K562 (cell line): Measurements from ENCODE around the gene HIVEP3.

ENCODE experiments used
- CBX5 ChIP-seq: IDR thresholded peaks from 2 replicates; pipeline ENCODE4 v1.6.1; 2014; ENCODE audit warnings: low read depth, borderline replicate concordance
- POLR3A ChIP-seq: IDR thresholded peaks from 2 replicates; pipeline ENCODE4 v1.6.1; 2011; ENCODE audit warnings: borderline replicate concordance, mild to moderate bottlenecking, moderate library complexity; ENCODE audit not compliant: insufficient read length, insufficient read depth; ENCODE audit errors: extremely low read depth
- SIN3A ChIP-seq, 2 experiments: fragments of 150-350 bp in 1 of 2; IDR thresholded peaks; 2 replicates each; pipeline ENCODE4 v1.6.1; 2011 to 2016; ENCODE audit warnings: borderline replicate concordance in 2 of 2, low read depth in 2 of 2, low read length in 2 of 2, mild to moderate bottlenecking in 2 of 2, moderate library complexity in 2 of 2; ENCODE audit not compliant: control insufficient read depth in 1 of 2
- SP2 ChIP-seq: IDR thresholded peaks from 2 replicates; pipeline ENCODE4 v1.6.1; 2011; ENCODE audit warnings: mild to moderate bottlenecking, low read depth, low read length, moderate library complexity; ENCODE audit not compliant: poor library complexity, severe bottlenecking; ENCODE audit errors: extremely low read depth
- ZNF316 ChIP-seq: fragments of 450-650 bp; IDR thresholded peaks from 2 replicates; pipeline ENCODE4 v1.6.1; 2016
- TF ChIP-seq, protein P1 (sequence below): fragments of 450-650 bp; IDR thresholded peaks from 2 replicates; pipeline ENCODE4 v1.6.1; 2016

DNA sequence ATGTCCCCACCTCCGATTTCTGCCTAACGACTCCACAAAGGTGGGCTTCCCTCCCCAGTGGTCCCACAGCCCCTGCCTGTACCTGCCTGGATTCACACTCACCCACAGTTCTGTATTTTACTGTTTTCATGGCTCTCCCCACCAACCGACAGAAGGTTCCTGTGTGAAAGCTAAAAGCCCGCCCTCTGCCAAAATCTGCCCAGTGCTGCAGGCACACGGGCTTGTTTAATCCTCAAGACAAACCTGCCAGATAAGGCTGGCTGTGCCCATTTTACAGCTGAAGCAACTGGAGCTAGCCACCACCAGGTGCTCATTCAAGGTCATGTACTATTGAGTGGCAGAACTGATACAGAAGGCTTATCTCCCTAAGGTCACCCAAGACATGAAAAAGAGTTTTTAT lies 114.5 kb downstream of the HIVEP3 start:
- TF ChIP-seq POLR3A = no peak
- TF ChIP-seq CBX5 = no peak
- no peak for TF ChIP-seq ZNF316
- TF ChIP-seq, protein P1, sequence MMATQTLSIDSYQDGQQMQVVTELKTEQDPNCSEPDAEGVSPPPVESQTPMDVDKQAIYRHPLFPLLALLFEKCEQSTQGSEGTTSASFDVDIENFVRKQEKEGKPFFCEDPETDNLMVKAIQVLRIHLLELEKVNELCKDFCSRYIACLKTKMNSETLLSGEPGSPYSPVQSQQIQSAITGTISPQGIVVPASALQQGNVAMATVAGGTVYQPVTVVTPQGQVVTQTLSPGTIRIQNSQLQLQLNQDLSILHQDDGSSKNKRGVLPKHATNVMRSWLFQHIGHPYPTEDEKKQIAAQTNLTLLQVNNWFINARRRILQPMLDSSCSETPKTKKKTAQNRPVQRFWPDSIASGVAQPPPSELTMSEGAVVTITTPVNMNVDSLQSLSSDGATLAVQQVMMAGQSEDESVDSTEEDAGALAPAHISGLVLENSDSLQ = no peak
- TF ChIP-seq SP2 = no peak
- TF ChIP-seq SIN3A (IDR thresholded peaks at IDR 0.05; ENCODE audit: borderline replicate concordance in 2 of 2, control insufficient read depth in 1 of 2, low read depth in 2 of 2, low read length in 2 of 2) = no peak
